ENCODE data around the gene AWAT2. TPM values are rescaled to one million over a fixed set of nuclear protein-coding genes. Genes with fewer than 3 reads are reported as not detected.

The AWAT2 gene
- total and polyA plus RNA-seq, 2 experiments from 2014 or later, result not detected

DNA sequence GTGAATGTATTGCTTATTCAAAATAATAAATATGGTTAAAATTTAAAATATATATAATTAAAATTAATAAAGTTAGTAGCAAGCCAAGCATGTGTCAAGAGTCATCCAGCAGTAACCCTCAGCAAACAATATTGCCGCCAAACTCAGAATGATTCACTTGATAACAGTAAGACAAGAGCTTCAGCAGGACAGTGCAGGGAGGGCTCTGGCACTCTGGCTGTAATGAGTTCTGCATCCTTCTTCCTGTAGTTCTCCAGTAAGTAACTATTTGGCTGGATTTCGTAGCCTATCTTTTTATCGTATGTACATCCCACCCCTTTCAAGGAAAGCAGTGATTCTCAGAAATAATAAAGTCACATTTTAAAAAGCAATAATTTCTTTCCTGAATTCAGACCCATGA lies 30.1 kb upstream of the AWAT2 start:
- Histone ChIP-seq H3K27me3 (replicated peaks; ENCODE audit: insufficient read depth) (no peaks in the 10 kb centered on the region), H3K27ac (no peak overlapping the region), H3K9me3 (ENCODE audit: low read depth) (no peaks in the 10 kb centered on the region), H2AFZ (no peak overlapping the region), H3K4me2 (ENCODE audit: unreplicated experiment) (no peak overlapping the region), H3K9ac (no peak overlapping the region), H3K4me3 (no peak overlapping the region), H3K36me3 (ENCODE audit: low read depth) (no peaks in the 10 kb centered on the region), H3F3A (ENCODE audit: insufficient read depth) (no peaks in the 10 kb centered on the region), H4K20me1 (ENCODE audit: insufficient read depth) (no peaks in the 10 kb centered on the region), H3K79me2 (ENCODE audit: insufficient read depth) (no peaks in the 10 kb centered on the region), H3K9me2 (ENCODE audit: insufficient read depth) (no peaks in the 10 kb centered on the region), H3K4me1 (ENCODE audit: insufficient read depth) (no peaks in the 10 kb centered on the region)
- in situ Hi-C loops (cut with MboI), result loop anchor here (25.0 kb wide), 1 partner anchor 543 kb away; no protein-coding TSS in a partner anchor
- no peak for DNase-seq
- TF ChIP-seq EZH2 (IDR thresholded peaks at IDR 0.05; ENCODE audit: insufficient read depth, poor library complexity, severe bottlenecking) (no peak), EZH2phosphoT487 (IDR thresholded peaks at IDR 0.05; ENCODE audit: insufficient read depth, low read depth) (no peak)
- 50 to 62% methylated on average over 2 to 3 of the region's 3 CpGs for WGBS, 2 experiments (ENCODE audit: low coverage in 1 of 2, low lambda C conversion rate in 2 of 2, missing lambda C conversion rate in 2 of 2)

DNA sequence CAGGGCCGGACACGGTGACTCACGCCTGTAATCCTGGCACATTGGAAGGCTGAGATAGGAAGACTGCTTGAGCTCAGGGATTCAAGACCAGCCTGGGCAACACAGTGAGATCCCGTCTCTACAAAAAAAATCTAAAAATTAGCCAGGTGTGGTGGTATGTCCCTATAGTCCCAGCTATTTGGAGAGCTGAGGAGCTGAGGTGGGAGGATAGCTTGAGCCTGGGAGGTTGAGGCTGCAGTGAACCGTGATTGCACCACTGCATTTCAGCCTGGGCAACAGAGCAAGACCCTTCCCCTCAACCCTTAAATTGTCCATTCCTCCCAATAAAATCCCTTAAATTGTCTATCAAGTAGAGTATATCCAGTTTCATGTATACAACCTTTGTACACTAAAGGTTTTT lies 29.6 kb upstream of the AWAT2 start:
- Histone ChIP-seq H3K4me2 (ENCODE audit: unreplicated experiment) (no peak overlapping the region), H3K4me3 (no peak overlapping the region), H3F3A (ENCODE audit: insufficient read depth) (no peaks in the 10 kb centered on the region), H3K27me3 (replicated peaks; ENCODE audit: insufficient read depth) (no peaks in the 10 kb centered on the region), H3K9me2 (ENCODE audit: insufficient read depth) (no peaks in the 10 kb centered on the region), H3K9ac (no peak overlapping the region), H4K20me1 (ENCODE audit: insufficient read depth) (no peaks in the 10 kb centered on the region), H3K9me3 (ENCODE audit: low read depth) (no peaks in the 10 kb centered on the region), H2AFZ (no peak overlapping the region), H3K79me2 (ENCODE audit: insufficient read depth) (no peaks in the 10 kb centered on the region), H3K27ac (no peak overlapping the region), H3K36me3 (ENCODE audit: low read depth) (no peaks in the 10 kb centered on the region), H3K4me1 (ENCODE audit: insufficient read depth) (no peaks in the 10 kb centered on the region)
- DNase-seq, result no peak
- TF ChIP-seq EZH2phosphoT487 (IDR thresholded peaks at IDR 0.05; ENCODE audit: insufficient read depth, low read depth) (no peak), EZH2 (IDR thresholded peaks at IDR 0.05; ENCODE audit: insufficient read depth, poor library complexity, severe bottlenecking) (no peak)
- 84 to 93% methylated on average over 4 to 5 of the region's 5 CpGs for WGBS, 2 experiments (ENCODE audit: low coverage in 1 of 2, low lambda C conversion rate in 2 of 2, missing lambda C conversion rate in 2 of 2)
- in situ Hi-C loops (cut with MboI), result loop anchor here (25.0 kb wide), 1 partner anchor 542 kb away; no protein-coding TSS in a partner anchor

DNA sequence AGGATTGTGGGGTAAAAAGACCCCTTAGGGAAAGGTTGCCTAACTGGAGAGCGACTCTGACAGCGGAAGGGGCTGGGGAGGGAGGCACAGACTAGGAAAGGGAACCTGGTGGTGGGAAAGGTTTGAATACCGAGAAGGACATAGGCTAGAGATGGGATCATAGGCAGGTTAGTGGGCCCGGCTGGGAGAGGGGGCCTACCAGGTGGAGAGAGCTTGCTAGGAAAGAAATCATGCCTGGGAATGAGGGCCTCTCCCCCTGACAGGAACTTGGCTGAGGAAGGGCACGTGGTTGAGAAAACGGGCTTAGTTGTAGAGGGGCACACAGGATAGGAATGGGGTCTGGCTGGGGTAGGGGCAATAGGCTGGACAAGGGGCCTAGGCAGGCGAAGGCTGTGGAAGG lies 16.9 kb upstream of the AWAT2 start:
- no peak overlapping the region for H3K27ac ChIP-seq
- H3K9me3 ChIP-seq (ENCODE audit: low read depth), result no peaks in the 10 kb centered on the region
- no peaks in the 10 kb centered on the region for H3K9me2 ChIP-seq (ENCODE audit: insufficient read depth)
- no peak overlapping the region for H2AFZ ChIP-seq
- H3F3A ChIP-seq (ENCODE audit: insufficient read depth), result no peaks in the 10 kb centered on the region
- no peak overlapping the region for H3K9ac ChIP-seq
- in situ Hi-C loops (cut with MboI), result no loop called here
- 72 to 80% methylated on average over 4 to 7 of the region's 7 CpGs for WGBS, 2 experiments (ENCODE audit: low coverage in 1 of 2, low lambda C conversion rate in 2 of 2, missing lambda C conversion rate in 2 of 2)
- DNase-seq, result no peak
- TF ChIP-seq EZH2 (IDR thresholded peaks at IDR 0.05; ENCODE audit: insufficient read depth, poor library complexity, severe bottlenecking) (no peak), EZH2phosphoT487 (IDR thresholded peaks at IDR 0.05; ENCODE audit: insufficient read depth, low read depth) (no peak)
- H3K4me1 ChIP-seq (ENCODE audit: insufficient read depth), result no peaks in the 10 kb centered on the region
- no peaks in the 10 kb centered on the region for H4K20me1 ChIP-seq (ENCODE audit: insufficient read depth)
- H3K27me3 ChIP-seq (replicated peaks; ENCODE audit: insufficient read depth), result no peaks in the 10 kb centered on the region
- H3K36me3 ChIP-seq (ENCODE audit: low read depth), result no peaks in the 10 kb centered on the region
- H3K4me2 ChIP-seq (ENCODE audit: unreplicated experiment), result no peak overlapping the region
- no peaks in the 10 kb centered on the region for H3K79me2 ChIP-seq (ENCODE audit: insufficient read depth)
- no peak overlapping the region for H3K4me3 ChIP-seq

DNA sequence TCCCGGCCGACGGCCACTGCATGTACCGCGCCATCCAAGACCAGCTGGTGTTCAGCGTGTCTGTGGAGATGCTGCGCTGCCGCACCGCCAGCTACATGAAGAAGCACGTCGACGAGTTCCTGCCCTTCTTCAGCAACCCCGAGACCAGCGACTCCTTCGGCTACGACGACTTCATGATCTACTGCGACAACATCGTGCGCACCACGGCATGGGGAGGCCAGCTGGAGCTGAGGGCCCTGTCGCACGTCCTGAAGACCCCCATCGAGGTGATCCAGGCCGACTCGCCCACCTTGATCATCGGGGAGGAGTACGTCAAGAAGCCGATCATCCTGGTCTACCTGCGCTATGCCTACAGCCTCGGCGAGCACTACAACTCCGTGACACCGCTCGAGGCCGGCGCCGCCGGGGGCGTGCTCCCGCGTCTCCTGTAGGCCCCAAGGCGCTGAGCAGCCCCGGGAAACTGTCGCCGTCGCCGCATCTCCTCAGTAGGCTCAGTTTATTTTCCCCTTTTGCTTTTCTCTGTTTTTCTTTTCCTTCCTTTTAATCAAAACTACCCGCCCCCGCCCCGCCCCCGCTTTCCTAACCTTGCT lies 13.3 kb upstream of the AWAT2 start:
- H3K9me3 ChIP-seq (ENCODE audit: low read depth), result no peaks in the 10 kb centered on the region
- TF ChIP-seq EZH2phosphoT487 (IDR thresholded peaks at IDR 0.05; ENCODE audit: insufficient read depth, low read depth) (no peak), EZH2 (IDR thresholded peaks at IDR 0.05; ENCODE audit: insufficient read depth, poor library complexity, severe bottlenecking) (no peak)

More for the DNA sequence above, 13.3 kb upstream of the AWAT2 start:
- no peaks in the 10 kb centered on the region for H3K27me3 ChIP-seq (replicated peaks; ENCODE audit: insufficient read depth)
- no peaks in the 10 kb centered on the region for H3F3A ChIP-seq (ENCODE audit: insufficient read depth)
- DNase-seq, result no peak
- H3K9me2 ChIP-seq (ENCODE audit: insufficient read depth), result no peaks in the 10 kb centered on the region
- no peak overlapping the region for H3K9ac ChIP-seq
- no peaks in the 10 kb centered on the region for H4K20me1 ChIP-seq (ENCODE audit: insufficient read depth)
- H2AFZ ChIP-seq, result no peak overlapping the region
- in situ Hi-C loops (cut with MboI), result no loop called here
- no peaks in the 10 kb centered on the region for H3K36me3 ChIP-seq (ENCODE audit: low read depth)
- H3K4me1 ChIP-seq (ENCODE audit: insufficient read depth), result no peaks in the 10 kb centered on the region
- no peaks in the 10 kb centered on the region for H3K79me2 ChIP-seq (ENCODE audit: insufficient read depth)
- no peak overlapping the region for H3K4me3 ChIP-seq
- no peak overlapping the region for H3K27ac ChIP-seq
- WGBS, 2 experiments (ENCODE audit: low coverage in 1 of 2, low lambda C conversion rate in 2 of 2, missing lambda C conversion rate in 2 of 2), result 95 to 97% methylated on average over 16 to 43 of the region's 52 CpGs
- H3K4me2 ChIP-seq (ENCODE audit: unreplicated experiment), result no peak overlapping the region
